Measurements from ENCODE around the gene B3GNT5.

The B3GNT5 gene

DNA sequence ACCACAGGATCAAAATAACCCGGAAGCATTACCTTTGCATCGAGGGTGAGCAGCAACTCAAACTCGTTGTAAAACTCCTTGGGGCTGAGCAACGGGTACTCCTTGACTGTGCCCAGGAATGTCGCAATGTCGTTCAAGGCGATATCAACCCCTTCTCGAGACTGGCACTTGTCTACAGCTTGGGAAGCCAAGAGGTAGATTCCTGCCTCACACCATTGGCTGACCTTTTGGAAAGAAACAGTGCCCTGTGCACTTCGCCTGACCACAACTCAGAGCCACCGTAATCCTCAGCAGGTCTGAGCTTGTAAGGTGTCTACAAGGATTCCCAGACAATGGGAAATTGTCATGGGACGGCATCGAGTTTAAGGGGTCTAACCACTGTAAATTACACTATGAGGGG, 43.9 kb downstream of the B3GNT5 start:
- no peak for DNase-seq

DNA sequence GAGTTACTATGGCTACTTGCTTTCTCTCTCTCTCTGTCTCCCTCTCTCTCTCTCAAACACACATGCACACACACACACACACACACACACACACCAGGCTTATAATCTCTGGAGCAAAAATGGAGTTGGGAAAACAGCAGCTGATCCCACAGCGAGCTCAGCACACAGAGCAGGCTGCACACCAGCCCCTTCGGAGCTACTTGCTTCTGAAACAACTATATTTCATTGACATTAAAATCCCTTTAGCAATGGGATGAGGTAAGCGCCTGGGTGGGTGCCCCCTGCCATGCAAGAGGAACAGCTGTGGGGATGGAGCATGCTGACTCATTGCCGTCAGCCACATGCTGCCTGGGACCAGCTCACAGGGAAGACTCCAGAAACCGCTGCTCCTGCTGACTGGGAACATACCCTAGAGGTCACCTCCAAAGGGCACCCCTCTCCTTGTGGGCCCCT, 45.7 kb downstream of the B3GNT5 start:
- DNase-seq, result no peak

DNA sequence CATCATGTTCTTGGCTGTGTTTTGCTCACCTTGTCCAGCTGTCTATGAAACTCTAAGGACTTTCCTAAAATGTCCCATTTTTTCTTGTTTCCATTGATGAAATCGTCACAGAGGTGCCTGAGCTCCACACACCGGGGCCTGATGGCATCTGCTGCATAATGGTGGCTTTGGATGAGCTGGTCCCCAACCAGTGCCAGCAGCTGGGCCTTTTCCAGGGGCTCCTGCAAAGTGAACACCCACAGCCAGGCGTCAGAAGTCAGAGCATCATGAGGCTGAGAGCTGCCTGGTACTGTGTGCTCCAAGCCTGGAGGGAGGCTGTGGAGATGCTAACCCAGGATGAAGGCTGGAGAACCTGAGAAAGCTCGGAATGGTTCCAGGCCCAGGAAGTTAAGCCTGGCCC, 46.9 kb downstream of the B3GNT5 start:
- no peak for DNase-seq

DNA sequence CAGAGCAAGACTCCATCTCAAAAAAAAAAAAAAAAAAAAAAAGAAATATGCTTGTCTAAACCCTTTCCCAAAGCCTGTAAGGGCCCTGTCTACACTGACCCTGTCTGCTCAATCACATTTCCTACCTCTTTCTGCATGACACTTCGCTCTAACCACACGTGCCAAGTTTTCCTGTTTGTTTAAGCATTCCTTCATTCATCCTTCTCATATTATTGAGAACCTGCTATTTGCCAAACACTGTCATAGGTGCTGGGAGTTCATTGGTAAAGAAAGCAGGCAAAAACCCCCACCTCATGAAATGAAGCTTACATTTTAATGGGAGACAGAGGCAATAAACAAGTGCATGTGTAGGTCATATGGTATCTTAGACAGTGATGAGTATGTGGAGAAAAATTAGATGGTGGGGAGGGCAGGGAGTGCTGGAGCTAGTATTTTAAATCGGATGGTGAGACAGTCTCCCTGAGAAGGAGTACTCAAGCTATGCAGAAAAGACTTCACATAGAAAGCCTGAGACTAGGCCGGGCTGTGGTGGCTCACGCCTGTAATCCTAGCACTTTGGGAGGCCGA, 48.0 kb downstream of the B3GNT5 start:
- no peak for DNase-seq

DNA sequence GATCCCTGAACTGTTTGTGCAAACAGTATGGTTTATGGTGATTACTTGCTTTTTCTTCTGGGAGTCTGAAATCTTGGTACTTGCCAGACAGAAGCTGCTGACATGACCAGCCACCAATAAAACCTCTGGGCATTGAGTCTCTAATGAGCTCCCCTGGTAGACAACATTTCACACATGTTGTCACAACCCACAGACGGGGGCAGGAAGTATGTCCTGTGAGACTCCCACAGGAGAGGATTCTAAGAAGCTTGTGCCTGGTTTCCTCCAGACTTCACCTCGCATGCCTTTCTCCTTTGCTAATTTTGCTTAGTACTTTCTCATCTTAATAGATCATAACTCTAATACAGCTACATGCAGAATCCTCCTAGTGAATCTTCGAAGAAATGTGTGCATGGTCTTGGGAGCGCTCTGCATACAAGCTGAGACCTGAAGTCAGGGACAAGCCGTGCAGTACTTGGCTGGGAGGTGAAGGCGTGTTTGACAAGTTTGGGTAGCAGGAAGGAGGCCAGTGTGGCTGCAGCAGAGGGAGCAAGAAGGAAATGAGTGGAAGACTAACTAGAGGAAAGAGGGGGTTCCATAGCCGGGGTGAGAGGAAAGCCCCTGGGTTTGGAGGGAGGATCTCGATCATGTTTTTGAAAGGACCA, 49.0 kb downstream of the B3GNT5 start:
- no peak for DNase-seq

DNA sequence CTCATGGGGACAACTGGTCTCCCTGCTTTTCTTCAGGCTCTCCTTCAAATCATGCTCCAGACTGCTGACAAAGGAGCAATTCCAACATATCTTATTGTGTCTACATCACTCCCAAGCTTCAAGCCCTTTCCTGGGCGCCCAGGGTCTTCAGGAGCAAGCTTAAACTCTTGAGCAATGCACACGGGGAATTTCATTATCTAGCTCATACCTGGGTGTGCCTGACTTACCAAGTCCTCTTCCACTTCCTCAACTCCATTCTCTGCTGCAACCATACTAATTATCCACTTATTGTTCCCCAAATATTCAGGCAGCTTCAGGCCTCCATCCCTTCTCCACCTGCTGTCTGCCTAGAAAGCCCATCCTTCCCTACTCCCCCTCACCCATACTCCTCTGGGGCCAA, 50.6 kb downstream of the B3GNT5 start:
- no peak for DNase-seq

DNA sequence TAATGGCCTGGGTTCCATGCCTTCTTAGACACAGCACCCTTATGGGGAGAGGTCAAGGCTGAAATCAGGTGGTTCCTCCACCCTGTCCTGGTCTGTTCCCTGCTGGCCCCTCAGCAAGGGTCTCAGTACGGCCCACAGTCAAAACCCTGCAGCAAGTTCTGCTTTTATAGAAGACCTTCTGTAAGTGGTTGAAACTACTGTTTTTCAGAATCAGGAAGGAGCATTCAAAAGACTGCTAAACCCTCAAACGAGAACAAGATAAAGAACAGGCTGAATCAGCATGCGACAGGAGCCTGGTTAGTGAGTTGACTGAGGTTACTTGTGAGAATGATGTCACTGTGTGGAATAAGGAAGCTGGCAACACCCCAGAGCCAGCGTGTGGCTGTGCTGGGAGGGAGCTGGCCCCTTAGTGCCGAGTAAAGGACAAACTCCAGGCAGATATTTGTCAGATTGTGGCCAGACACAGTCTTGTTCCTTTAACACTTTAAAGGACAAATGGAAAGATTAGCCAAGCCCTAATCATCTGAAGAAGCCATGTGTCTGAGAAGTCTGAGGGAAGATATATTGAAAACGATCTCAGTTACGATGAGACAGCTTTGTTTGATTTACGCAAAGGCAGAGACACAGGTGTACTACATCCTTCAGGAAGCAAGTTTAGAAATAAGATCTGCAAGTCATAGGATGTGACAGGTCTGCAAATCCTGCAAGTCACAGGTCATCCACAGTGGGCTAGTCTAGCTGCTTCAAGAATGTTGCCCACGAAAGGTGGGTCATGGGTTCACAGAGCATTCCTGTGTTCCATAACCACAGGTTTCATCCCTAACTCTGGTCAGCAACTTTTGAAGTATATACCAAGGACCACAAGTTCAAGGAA, 54.0 kb downstream of the B3GNT5 start:
- DNase-seq, result peak; percentile 60

DNA sequence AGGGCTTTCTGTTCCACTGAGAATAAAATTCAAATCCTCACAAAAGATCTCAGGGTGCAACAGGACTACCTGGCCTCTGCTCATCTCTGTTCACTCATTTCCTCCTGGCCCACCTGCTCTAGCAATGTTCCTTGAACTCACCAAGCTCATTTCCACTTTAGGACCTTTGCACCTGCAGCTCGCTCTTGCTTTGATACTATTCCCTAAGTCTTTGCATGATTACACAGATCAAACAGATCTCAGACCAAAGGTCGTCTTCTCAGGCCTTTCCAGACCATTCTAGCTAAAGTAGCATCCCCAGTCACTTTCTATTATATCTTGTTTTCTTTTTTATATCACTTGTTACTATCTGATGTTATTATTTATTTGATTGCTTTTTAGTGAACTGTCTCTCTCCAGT, 54.7 kb downstream of the B3GNT5 start:
- no peak for DNase-seq

DNA sequence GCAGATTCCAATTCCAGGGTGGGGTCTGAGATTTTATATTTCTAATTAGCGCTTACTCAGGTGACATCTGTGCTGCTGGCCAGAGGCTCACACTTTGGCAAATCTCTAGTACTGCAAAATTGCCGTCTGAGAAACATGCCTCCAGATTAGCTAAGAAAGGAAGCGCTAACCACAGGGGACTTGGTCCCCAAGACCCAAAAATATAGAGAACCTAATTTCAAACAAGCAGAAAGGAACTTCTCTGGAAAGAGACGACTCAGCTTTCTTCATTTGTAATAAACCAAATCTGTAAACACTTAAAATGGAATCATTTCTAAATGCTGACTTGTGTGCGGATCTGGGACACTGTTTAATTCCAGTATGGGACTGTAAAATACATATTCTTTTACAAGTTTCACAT, 55.7 kb downstream of the B3GNT5 start:
- DNase-seq, result no peak

DNA sequence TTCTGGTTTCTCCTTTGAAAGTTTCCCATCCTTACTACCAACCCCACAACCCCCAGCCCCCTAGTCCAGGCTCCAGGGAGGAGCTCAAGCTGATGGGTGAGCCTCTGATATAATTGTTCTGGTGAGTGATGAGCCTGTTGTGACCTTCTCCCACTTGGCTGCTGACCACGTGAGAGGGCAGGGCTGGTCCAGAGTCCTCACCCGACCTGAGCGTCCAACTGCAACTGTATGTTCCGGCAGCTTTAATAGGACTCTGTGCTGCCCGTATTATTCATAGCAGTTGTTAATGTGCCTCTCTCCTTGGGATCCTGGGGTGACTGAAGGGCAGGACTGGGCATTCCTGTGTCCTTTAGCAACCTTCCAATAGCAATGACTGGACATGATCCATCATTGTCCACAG, 56.2 kb downstream of the B3GNT5 start:
- DNase-seq, result no peak

DNA sequence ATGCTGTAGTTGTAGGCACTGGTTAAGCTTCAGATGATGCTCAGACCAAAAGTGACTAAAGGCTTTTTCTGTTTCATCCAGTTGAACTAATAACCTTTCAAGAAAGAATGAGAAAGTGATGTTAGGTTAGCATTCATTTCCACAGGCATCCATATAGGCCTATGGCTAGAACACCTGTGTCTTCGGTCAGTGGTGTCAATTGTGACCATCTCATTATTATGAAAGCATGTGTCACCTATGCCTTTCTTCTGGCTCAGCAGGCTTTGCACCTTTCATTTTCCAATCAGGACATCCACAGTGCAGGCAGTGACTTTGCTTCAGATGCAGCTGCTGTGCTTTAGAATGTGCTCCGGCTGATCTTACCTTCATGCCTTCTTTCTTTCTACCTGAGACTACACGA, 57.9 kb downstream of the B3GNT5 start:
- no peak for DNase-seq

DNA sequence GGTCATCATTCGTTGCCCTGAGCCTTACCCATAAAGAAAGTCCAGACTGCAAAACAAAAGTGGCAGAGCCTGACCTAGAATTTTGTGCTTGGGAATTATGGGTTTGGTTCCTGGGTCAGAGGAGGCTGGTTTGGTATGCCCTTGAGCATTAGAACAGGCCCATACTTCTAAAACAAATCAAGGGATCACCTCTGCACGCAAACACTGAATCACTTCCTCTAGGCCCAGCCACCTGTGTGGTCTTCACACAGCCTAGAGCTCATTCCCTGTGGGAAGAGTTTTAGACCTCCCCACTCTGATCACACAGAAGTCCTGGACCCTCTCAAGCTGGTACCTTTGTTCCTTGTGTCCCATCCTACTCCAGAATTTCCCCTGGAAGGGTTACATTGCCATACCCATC, 59.4 kb downstream of the B3GNT5 start:
- no peak for DNase-seq

DNA sequence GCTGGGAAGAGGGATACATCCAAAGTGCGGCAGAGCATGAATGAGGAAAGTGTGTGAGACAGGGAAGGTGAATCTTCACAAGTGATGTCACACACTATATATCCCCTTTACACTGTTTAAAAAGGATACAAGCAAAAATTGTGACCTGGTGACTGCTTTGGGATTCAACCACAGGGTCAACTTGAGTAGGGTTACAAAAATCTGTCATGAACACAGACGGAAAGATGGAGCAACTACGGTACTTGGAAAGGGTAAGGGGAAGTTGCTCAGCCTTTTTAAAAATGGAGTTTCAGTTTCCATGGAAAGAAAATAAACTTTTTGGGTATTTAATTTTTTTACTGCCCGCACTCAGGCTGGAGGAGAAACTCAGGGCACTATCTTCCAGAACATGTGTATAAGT, 60.3 kb downstream of the B3GNT5 start:
- DNase-seq, result no peak

DNA sequence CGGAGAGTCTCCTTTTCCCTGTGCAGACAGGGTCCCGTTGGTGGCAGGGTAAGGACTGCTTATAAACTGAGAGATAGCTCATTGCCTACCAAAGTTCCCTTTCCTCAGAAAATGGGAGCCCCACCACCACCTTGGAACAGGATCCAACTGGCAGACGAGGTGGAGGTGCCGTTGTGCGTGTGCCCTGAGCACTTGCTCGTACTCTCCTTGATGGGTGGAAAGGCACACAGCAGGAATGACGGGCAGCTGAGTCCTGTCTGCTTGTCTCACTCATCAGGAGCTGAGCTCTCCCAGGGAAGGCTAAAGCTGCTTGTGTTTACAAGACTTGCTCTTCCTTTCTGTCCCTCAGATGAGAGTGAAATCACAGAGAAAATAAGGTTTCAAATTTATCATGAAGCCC, 60.7 kb downstream of the B3GNT5 start:
- no peak for DNase-seq

DNA sequence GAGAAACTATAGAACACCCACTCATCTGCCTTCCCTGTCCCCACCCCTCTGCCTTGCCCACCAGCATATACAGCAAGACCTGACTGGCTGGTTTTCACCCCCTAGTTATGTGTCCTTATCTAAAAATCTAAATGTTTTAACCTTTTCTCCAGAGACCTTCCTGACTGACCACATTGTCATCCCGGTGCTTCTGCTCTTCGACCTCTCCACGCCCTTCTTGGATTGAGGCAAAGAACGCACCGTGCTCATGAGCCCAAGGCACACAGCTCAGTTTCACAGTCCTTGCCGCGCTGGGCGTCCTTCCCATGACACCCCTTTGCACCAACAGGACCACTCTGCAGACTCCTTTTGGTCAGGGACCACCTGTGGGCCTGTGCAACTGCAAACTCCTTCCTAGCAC, 62.7 kb downstream of the B3GNT5 start:
- DNase-seq, result no peak

DNA sequence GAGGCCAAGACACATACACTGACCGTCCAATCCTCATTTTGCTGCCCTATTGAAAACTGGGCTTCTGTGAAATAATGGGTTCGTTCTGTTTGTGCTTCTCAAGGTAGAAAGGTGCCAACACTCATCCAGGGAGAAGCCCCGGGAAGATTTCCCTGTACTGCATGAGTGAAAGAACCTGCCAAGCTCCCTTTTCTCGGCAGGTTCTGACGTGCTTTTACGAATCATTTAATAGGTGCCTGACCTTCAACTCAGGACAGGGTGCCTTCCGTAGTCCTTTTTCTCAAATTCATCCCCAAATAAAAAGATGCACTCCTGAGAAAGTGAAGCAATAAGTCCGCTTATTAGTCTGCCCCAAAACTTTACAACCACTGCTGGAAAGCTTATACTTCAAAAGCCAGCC, 64.2 kb downstream of the B3GNT5 start:
- no peak for DNase-seq

DNA sequence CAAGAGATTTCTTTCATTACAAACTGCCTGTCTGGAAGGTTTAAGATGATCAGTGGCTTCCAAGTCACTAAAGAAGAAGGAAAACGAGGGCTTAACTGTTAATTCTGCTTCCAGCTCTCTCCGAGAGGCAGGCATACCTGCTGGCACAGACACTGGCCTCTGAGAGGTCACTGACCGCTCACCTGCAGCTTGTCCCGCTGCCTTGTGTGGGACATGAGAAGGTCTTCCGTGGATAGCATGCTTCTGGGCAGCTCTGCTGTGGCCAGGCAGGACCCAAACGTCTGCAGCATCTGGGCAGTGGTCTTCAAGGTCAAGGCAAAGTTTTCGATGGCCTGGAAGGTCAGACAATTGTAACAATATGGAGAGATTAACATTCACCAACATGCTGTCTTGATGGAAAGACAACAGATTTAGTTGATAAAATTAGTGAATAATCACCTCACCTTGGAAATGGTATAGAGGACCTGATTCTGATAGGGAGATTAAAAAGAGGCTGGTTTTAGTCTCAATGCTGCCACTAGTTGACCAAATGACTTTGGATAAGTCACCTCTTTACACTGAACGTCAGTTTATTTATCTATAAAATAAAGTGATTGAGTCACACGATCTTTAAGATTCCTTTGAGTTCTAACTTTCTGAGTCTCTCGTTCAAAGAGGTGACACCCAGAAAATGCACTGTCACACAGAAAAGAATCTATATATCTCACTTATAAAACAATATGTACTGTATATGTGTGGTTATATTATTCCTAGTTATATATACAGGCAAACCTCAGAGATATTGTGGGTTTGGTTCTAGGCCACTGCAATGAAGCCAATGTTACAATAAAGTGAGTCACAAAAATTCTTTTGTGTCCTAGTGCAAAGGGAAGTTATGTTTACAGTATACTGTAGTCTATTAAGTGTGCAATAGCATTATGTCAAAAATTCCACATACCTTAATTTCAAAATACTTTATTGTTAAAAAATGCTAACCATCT, 65.1 kb downstream of the B3GNT5 start:
- no peak for DNase-seq

DNA sequence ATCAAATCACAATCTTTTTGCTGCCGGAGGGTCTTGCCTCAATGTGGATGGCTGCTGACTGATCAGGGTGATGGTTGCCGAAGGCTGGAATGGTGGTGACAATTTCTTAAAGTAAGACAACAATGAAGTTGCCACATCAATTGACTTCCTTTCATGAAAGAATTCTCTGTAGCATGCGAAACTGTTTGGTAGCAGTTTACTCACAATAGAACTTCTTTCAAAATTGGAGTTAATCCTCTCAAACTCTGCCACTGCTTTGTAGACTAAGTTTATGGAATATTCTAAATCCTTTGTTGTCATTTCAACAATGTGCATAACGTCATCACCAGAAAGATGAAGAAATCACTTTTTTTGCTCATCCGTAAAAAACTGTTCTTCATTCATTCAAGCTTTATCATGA, 65.8 kb downstream of the B3GNT5 start:
- no peak for DNase-seq

DNA sequence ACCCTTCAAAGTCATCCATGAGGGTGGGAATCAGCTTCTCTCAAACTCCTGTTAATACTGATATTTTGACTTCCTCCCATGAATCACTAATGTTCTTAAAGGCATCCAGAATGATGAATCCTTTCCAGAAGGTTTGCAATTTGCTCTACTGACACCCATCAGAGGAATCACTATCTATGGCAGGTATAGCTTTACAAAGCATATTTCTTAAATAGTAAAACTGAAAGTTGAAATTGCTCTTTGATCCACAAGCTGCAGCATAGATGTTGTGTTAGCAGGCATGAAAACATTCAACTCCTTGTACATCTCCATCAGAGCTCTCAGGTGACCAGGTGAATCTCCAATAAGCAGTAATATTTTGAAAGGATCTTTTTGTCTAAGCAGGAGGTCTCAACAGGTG, 66.3 kb downstream of the B3GNT5 start:
- no peak for DNase-seq
